ENCODE data around the gene NYNRIN. TPM values are rescaled to one million over a fixed set of nuclear protein-coding genes. Genes with fewer than 3 reads are reported as not detected.

NYNRIN gene
- total RNA-seq, 1 experiment from 2014 or later: 0.27 TPM

DNA sequence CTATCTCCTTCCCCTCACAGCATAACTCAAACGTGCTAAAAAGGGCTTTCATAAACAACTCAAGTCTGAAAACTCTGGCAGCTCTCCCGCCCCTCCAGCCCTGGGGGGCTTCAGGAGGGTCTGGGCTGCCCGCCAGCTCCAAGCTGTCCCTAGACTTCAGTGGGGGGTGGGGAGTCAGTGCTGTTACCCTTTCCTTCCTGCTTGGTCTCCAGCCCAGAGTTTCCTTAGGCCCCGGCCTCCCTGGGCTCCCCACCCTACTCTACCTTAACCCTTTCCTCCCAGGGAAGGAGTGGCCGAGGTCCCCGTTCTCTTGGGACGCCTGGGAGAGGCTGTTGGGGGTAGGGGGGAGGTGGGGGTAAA lies 530 bp upstream of the NYNRIN start:
- Histone ChIP-seq H3K9ac (ENCODE audit: low read length) (no peak overlapping the region), H4K20me1 (ENCODE audit: insufficient read depth) (no peaks in the 10 kb centered on the region), H2AFZ (ENCODE audit: low read depth, low read length, poor library complexity, severe bottlenecking) (no peak overlapping the region), H3K36me3 (ENCODE audit: control insufficient read depth in 1 of 2, insufficient read depth in 2 of 2, low read length in 2 of 2) (no peaks in the 10 kb centered on the region), H3K27me3 (ENCODE audit: insufficient read depth, low read length) (no peaks in the 10 kb centered on the region), H3K79me2 (ENCODE audit: insufficient read depth, low read length) (no peaks in the 10 kb centered on the region), H3K9me3 (ENCODE audit: control insufficient read depth in 1 of 2, insufficient read depth in 1 of 2, low read depth in 1 of 2, low read length in 2 of 2) (no peaks in the 10 kb centered on the region), H3K27ac (ENCODE audit: low read depth, low read length) (no peak overlapping the region), H3K4me1 (ENCODE audit: control insufficient read depth in 1 of 2, insufficient read depth in 2 of 2, low read length in 2 of 2) (peaks cover 7 to 10% of the 10 kb centered on the region in 2 experiments; a peak in 2 of 4 replicates), H3K9me2 (ENCODE audit: insufficient read depth) (no peaks in the 10 kb centered on the region), H3K4me3 (replicated peaks in 1 of 2; ENCODE audit: low read depth in 1 of 2, low read length in 2 of 2) (no peak overlapping the region), H3K4me2 (ENCODE audit: low read length) (no peak overlapping the region)
- no TSS peak for BruUV-seq (replicated peaks)
- RAD21 ChIA-PET (ENCODE audit: low non-redundant PET in 1 of 2, low total read pairs in 2 of 2, uncharacterized antibody in 2 of 2, unreplicated experiment in 2 of 2): no interaction called here
- POLR2A ChIA-PET: no interaction called here
- DNase-seq (ENCODE audit: low read depth, low spot score) (no peak), ATAC-seq (no peak)
- CTCF ChIA-PET: no interaction called here
- intact Hi-C loops (cut with micrococcal nuclease): no loop called here
- TF ChIP-seq YY1 (IDR thresholded peaks at IDR 0.05; ENCODE audit: extremely low read depth, insufficient replicate concordance, low read depth, low read length): no peak
- no peak for TF ChIP-seq ZBTB33 (IDR thresholded peaks at IDR 0.05; ENCODE audit: extremely low read depth, insufficient replicate concordance, low read length)
- no peak for TF ChIP-seq JUND (IDR thresholded peaks at IDR 0.05)
- no peak for TF ChIP-seq POLR2A (IDR thresholded peaks at IDR 0.05; ENCODE audit: borderline replicate concordance, extremely low read depth, insufficient read depth, insufficient read length)
- no peak for TF ChIP-seq POLR2AphosphoS5 (IDR thresholded peaks at IDR 0.05; ENCODE audit: low read depth, low read length)
- TF ChIP-seq EZH2 (IDR thresholded peaks at IDR 0.05): no peak
- no peak for TF ChIP-seq EGR1 (IDR thresholded peaks at IDR 0.05; ENCODE audit: low read depth)
- no peak for TF ChIP-seq CTCF (IDR thresholded peaks at IDR 0.05 in 2 of 3, conservative IDR thresholded peaks at IDR 0.05 in 1 of 3; ENCODE audit: borderline replicate concordance in 1 of 3, insufficient read depth in 1 of 3, low read depth in 2 of 3, low read length in 2 of 3)
- no peak for TF ChIP-seq MAX (IDR thresholded peaks at IDR 0.05)
- no peak for TF ChIP-seq SIN3A (IDR thresholded peaks at IDR 0.05; ENCODE audit: low read depth)
- TF ChIP-seq FOSL1 (IDR thresholded peaks at IDR 0.05; ENCODE audit: low read depth): no peak
- TF ChIP-seq RAD21 (IDR thresholded peaks at IDR 0.05; ENCODE audit: low read depth): no peak

All from HCT116 (cell line).